Naive thymus-derived CD8-positive, alpha-beta T cell (primary cell): ENCODE results near the gene AP2A2. TPM values are rescaled to one million over a fixed set of nuclear protein-coding genes. Genes with fewer than 3 reads are reported as not detected.

Experiments used
- ATAC-seq, 2 donors: fragments of 150-1000 bp; cut with Tn5 transposase in 1 of 2; sonication (Bioruptor Pico), chemical (Tn5 transposase) in 1 of 2; 1 replicate in 1 of 2; 2 replicates in 1 of 2; pipeline ENCODE4 v1.10.0; 2021; ENCODE audit warnings: mild to moderate bottlenecking in 2 of 2, moderate library complexity in 2 of 2
- POLR2A ChIA-PET: fragments of 350-600 bp; sonication (Branson Sonifier 250); formaldehyde crosslinking; loops from one replicate; lab custom pipeline; 2021; ENCODE audit warnings: antibody characterized with exemption; lab: Charles Lee
- DNase-seq, 10 donors: peaks; one replicate each; pipeline versions ENCODE4 v3.0.0 to v3.0.0-alpha.2; 2020 to 2022
- H3K27ac Mint-ChIP-seq, 10 donors: one replicate each; pipeline ENCODE4 v1.8.0; 2020 to 2022; ENCODE audit warnings: mild to moderate bottlenecking in 10 of 10, mixed read lengths in 10 of 10, moderate library complexity in 4 of 10, inconsistent platforms in 1 of 10
- H3K27me3 Mint-ChIP-seq, 5 donors: one replicate each; pipeline ENCODE4 v1.8.0; 2021 to 2022; ENCODE audit warnings: mixed read lengths in 5 of 5
- H3K36me3 Mint-ChIP-seq, 3 donors: one replicate each; pipeline ENCODE4 v1.8.0; 2020 to 2022; ENCODE audit warnings: mixed read lengths in 3 of 3, mild to moderate bottlenecking in 2 of 3, inconsistent platforms in 1 of 3
- H3K4me1 Mint-ChIP-seq, 4 donors: one replicate each; pipeline ENCODE4 v1.8.0; 2021 to 2022; ENCODE audit warnings: mixed read lengths in 4 of 4
- H3K4me3 Mint-ChIP-seq, 10 donors: one replicate each; pipeline ENCODE4 v1.8.0; 2020 to 2022; ENCODE audit warnings: mild to moderate bottlenecking in 10 of 10, mixed read lengths in 10 of 10, moderate library complexity in 6 of 10, inconsistent platforms in 1 of 10
- H3K9me3 Mint-ChIP-seq, 9 donors: one replicate each; pipeline ENCODE4 v1.8.0; 2020 to 2022; ENCODE audit warnings: mixed read lengths in 9 of 9, mild to moderate bottlenecking in 3 of 9, inconsistent platforms in 1 of 9, moderate library complexity in 1 of 9
- polyA plus RNA-seq, 3 donors: library from polyadenylated mRNA; unstranded; fragments of 300-500 nt; fragmentation: Illumina TruSeq; gene quantifications; one replicate each; pipeline ENCODE4 v1.2.3, GENCODE V29; 2021
- total RNA-seq, 8 experiments: library from RNA in 2 of 8; stranded (reverse) in 2 of 8; gene quantifications; one replicate each; pipeline ENCODE4 v1.2.3 and lab custom pipeline; 2021 to 2026

The AP2A2 gene
- total and polyA plus RNA-seq, 5 experiments from 2014 or later: 8.2 to 80.8 (median 13.9) TPM

DNA sequence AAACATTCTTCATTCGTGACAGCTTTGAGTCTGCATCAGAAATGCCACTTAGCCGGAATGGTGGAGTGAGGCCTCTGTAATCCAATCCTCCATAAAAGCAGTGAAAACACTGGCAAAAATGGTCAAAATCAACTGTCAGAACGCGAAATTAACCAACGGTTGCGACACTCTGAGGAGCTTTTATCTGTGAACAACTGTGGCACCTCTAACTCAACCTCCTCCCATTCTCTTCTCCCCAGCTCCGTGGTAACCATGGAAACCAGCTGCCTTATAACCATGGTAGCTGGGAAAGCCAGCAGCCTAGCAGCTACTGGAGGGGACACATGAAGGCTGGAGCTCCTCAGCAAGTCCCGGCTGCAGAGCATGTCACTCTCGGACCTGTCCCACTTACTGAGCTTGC lies 20.3 kb downstream of the AP2A2 start:
- DNase-seq (no peak), ATAC-seq (no peak)
- POLR2A ChIA-PET: no interaction called here
- Mint-ChIP-seq H3K4me3 (no peak overlapping the region), H3K27ac (no peak overlapping the region), H3K4me1 (peaks cover 15 to 40% (median 25%) of the 10 kb centered on the region in 4 donors), H3K36me3 (peaks cover 6 to 78% (median 28%) of the 10 kb centered on the region in 3 donors), H3K9me3 (peaks cover 0 to 15% (median 5%) of the 10 kb centered on the region in 9 donors), H3K27me3 (no peaks in the 10 kb centered on the region)

DNA sequence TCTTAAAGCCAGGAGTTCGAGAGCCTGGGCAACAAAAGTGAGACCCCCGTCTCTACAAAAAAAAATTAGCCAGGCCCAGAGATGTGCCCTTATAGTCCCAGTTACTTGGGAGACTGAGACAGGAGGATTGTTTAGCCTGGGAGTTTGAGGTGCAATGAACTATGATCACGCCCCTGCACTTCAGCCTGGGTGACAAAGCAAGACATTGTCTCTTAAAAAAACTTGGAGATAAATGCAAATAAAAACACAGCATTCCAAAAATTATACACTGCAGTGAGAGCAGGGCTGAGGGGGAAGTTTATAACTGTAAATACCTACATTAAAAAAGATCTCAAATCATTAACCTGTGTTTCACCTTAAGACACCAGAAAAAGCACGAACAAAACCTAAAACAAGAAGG lies 22.1 kb downstream of the AP2A2 start:
- ATAC-seq (no peak), DNase-seq (no peak)
- POLR2A ChIA-PET: no interaction called here
- no peak overlapping the region for H3K4me3 Mint-ChIP-seq
- peaks cover 6 to 69% (median 28%) of the 10 kb centered on the region in 3 donors for H3K36me3 Mint-ChIP-seq
- H3K27ac Mint-ChIP-seq: no peak overlapping the region
- H3K4me1 Mint-ChIP-seq: peaks cover 14 to 40% (median 26%) of the 10 kb centered on the region in 4 donors
- peaks cover 0 to 15% (median 5%) of the 10 kb centered on the region in 9 donors for H3K9me3 Mint-ChIP-seq
- H3K27me3 Mint-ChIP-seq: no peaks in the 10 kb centered on the region

DNA sequence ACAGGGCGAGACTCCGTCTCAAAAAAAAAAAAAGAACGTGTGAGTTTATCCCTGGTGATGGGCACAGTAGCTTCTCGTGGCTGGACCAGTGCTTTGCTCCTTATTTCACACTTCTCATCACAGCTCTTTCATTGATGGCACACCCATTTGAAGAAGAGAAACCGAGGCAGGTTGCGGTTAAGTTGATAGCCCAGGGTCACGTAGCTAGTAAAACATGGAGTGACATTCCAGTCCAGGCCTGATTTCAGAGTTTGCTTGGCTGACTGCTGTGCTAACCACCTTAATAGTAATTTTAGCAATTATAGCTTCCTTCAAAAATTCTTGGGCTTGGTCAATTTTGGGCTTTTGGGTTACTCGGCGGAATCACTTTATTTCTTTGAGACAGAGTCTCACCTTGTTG lies 25.8 kb downstream of the AP2A2 start:
- no peaks in the 10 kb centered on the region for H3K27me3 Mint-ChIP-seq
- peaks cover 0 to 49% (median 25%) of the 10 kb centered on the region in 3 donors for H3K36me3 Mint-ChIP-seq
- peaks cover 21 to 50% (median 41%) of the 10 kb centered on the region in 4 donors for H3K4me1 Mint-ChIP-seq
- H3K27ac Mint-ChIP-seq: peak overlapping the region in 1 of 10 donors; percentile 11
- H3K9me3 Mint-ChIP-seq: peaks cover 0 to 15% (median 5%) of the 10 kb centered on the region in 9 donors
- no peak for ATAC-seq
- no peak for DNase-seq
- POLR2A ChIA-PET: no interaction called here
- H3K4me3 Mint-ChIP-seq: no peak overlapping the region

DNA sequence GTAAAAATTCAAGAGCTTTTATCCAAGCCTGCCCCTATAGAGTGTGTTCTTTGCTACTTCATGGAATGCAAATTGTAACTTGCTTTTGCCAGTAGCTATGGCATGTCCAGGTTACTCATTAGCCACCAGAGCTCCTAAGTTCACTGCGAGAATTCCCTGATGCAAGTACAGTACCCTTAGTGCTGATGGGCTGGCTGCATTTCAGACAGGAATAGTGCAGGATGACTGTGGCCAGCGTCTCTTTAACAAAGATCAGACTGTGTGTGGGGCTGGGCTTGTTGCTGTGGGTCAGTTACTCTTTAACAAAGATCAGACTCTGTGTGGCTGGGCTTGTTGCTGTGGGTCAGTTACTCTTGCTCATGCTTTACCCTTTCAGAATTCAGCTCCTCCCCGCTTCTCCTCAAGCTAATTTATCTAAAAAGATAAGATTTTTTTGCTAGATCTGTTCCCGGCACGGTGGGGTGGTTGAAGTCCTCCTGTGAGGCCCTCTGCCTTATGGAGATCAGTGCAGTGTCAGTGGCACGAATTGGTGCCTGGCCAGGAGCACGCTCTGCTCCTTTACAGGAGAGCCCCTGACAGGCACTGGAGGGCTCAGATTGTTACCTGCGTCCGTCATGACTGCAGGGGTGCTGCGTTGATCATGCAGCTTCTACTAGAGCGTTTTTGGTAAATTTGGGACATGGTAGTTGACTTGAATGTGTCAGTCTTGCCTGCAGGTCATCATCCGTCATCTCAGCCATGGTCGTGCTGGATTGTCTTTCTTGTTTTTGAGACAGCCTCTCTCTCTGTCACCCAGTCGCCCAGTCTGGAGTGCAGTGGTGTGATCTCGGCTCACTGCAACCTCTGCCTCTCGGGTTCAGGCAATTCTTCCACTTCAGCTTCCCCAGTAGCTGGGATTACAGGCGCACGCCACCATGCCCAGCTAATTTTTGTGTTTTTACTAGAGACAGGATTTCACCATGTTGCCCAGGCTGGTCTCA lies 27.0 kb downstream of the AP2A2 start:
- peak overlapping the region in 7 of 10 donors; percentile 16 to 82 (median 33) for H3K27ac Mint-ChIP-seq
- peak overlapping the region in 2 of 10 donors; percentile 0 to 26 for H3K4me3 Mint-ChIP-seq
- H3K9me3 Mint-ChIP-seq: peaks cover 0 to 15% (median 5%) of the 10 kb centered on the region in 9 donors
- DNase-seq (peak in 1 of 10 donors; percentile 32), ATAC-seq (no peak)
- POLR2A ChIA-PET: no interaction called here
- peaks cover 0 to 45% (median 22%) of the 10 kb centered on the region in 3 donors for H3K36me3 Mint-ChIP-seq
- H3K4me1 Mint-ChIP-seq: peaks cover 22 to 57% (median 46%) of the 10 kb centered on the region in 4 donors
- no peaks in the 10 kb centered on the region for H3K27me3 Mint-ChIP-seq

DNA sequence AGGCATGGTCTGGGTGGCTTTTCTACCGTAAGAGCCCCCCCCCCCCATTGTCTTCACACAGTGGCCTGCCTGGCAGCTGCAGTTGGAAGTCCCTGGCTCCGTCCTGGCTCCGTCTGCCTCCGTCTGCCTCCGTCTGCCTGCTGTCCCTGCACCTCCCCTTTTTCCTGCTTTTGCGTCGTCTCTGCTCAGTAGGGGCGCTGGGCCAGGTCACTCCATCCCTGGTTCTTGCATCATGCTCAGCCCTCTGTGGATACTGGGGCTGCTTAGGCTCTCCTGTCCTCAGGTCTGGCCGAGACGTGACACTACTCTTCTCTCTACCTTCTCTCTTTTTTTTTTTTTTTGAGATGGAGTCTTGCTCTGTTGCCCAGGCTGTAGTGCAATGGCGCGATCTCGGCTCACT lies 27.8 kb downstream of the AP2A2 start:
- peaks cover 26 to 61% (median 51%) of the 10 kb centered on the region in 4 donors for H3K4me1 Mint-ChIP-seq
- peaks cover 0 to 14% (median 0%) of the 10 kb centered on the region in 9 donors for H3K9me3 Mint-ChIP-seq
- DNase-seq (peak in 1 of 10 donors; percentile 4), ATAC-seq (no peak)
- H3K4me3 Mint-ChIP-seq: no peak overlapping the region
- H3K36me3 Mint-ChIP-seq: peaks cover 0 to 43% (median 18%) of the 10 kb centered on the region in 3 donors
- H3K27me3 Mint-ChIP-seq: no peaks in the 10 kb centered on the region
- POLR2A ChIA-PET: no interaction called here
- H3K27ac Mint-ChIP-seq: peak overlapping the region in 3 of 10 donors; percentile 33 to 84 (median 66)

DNA sequence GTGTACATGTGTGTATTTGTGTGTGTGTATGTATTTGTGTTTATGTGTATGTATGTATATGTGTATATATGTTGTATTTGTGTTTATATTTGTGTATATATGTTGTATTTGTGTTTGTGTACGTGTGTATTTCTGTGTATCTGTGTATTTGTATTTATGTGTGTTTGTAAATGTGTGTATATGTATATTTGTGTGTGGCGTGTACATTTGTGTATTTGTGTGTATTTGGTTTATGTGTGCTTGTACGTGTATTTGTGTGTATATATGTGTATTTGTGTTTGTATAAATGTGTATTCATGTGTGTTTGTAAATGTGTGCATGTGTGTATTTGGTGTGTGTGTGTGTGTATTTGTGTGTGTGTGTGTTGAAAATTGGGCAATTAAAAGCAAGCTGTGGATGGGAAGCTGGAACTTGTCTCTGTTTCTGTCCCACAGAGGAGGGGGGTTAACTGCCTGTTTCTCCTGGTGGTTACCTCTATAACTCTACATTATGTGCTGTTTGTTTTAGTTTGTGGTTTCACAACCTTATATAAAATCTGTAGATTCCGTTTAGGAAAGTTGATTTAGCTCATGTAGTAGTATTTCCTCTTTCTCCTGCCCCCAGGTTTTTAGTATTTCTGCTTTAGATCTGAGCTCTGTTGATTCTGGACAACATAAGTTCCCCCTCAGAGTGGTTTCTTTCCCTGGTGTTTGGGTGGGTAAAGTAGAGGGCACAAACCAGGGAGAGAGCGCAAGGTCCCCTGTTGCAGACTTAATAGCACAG lies 28.9 kb downstream of the AP2A2 start:
- H3K27me3 Mint-ChIP-seq: no peaks in the 10 kb centered on the region
- POLR2A ChIA-PET: interaction anchor here (0.6 kb wide), 1 partner anchor 97 kb away, joined by 3 read pairs; no protein-coding TSS in a partner anchor
- peaks cover 0 to 5% (median 0%) of the 10 kb centered on the region in 9 donors for H3K9me3 Mint-ChIP-seq
- no peak for ATAC-seq
- peak overlapping the region; percentile 21 to 88 (median 74) for H3K27ac Mint-ChIP-seq
- DNase-seq: no peak
- peaks cover 0 to 49% (median 10%) of the 10 kb centered on the region in 3 donors for H3K36me3 Mint-ChIP-seq
- H3K4me3 Mint-ChIP-seq: peak overlapping the region in 2 of 10 donors; percentile 3 to 68
- H3K4me1 Mint-ChIP-seq: peaks cover 26 to 62% (median 52%) of the 10 kb centered on the region in 4 donors

DNA sequence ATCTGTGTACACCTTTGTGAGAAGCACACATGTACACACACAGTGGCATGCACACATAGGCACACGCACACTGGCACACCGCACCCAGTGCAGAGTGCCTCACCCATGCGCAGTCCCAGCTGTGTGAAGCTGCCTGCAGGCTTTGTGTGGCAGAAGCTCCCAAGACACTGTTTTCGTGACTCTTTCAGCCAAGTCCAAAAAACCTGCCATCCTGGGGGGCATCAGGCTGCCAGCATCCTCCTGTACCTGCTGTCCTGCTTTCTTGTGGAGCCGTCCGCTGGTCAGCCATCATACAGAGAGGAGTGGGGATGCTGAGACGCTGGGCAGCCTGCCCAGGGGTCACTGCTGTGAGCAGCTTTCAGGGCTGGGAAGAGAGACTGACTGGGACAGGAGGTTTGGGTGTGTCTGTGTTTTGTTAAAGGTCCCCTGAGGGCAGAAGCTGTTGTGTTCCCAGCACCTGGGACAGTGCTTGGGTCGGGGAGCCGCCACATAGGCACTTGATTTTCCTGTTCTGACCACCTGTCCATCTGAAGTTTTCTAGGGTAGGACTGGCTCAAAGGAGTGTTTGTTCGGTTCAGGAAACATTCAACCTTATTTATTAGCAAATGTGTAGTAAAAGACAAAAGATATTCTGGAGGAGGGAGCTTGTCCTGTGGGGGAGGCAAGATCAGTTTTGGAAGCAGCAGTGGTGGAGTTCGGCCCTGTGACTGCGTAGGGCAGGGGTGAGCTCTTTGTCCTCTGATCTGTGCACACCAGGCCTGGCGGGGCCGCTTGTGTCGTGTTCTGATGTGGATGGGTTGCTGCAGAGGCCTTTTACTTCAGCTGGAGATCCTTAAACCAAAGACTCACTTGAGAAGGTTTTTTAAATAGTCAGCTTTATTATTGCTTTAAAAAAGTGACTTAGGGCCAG lies 29.7 kb downstream of the AP2A2 start:
- POLR2A ChIA-PET: no interaction called here
- Mint-ChIP-seq H3K9me3 (no peaks in the 10 kb centered on the region), H3K27ac (peak overlapping the region; percentile 21 to 84 (median 69)), H3K4me3 (no peak overlapping the region), H3K36me3 (peaks cover 0 to 49% (median 3%) of the 10 kb centered on the region in 3 donors), H3K27me3 (no peaks in the 10 kb centered on the region), H3K4me1 (peaks cover 26 to 62% (median 51%) of the 10 kb centered on the region in 4 donors)
- ATAC-seq (no peak), DNase-seq (peak in 1 of 10 donors; percentile 57)

DNA sequence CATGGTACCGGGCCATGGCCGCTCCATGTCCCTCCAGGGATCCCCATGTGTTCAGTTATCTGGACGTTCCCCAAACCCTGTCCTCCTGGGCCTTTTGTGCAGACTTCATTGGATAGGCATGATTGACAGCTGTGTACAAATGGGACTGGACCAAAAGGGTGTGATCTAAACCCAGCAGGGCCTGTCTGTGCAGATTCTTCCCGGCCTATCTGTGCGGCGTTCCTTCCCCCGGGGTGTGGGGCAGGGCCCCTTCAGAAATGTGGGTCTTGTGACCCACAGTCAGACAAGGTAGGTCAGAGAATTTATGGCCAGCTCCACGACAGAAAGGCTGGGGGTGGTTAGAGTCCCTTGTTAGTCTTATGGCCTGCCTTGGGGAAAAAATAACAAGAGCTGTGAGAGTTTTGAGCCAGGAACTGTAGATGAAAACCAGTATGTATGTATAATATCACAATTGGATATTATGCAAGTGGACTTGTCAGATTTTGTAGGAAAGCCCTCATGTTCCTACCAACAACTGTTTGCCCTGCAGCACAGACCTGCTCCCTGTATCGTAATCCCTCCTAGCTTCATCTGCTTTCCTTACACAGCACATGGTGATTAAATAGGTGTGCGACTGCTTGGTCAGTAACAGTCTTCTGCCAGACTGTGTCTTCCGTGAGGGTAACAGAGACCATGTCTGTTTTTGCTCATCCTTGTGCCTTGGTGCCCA lies 31.7 kb downstream of the AP2A2 start:
- Mint-ChIP-seq H3K27ac (peak overlapping the region in 4 of 10 donors; percentile 12 to 49 (median 34)), H3K36me3 (peaks cover 0 to 59% (median 2%) of the 10 kb centered on the region in 3 donors), H3K4me1 (peaks cover 24 to 57% (median 45%) of the 10 kb centered on the region in 4 donors), H3K4me3 (no peak overlapping the region), H3K9me3 (no peaks in the 10 kb centered on the region), H3K27me3 (no peaks in the 10 kb centered on the region)
- ATAC-seq (no peak), DNase-seq (peak in 1 of 10 donors; percentile 19)
- POLR2A ChIA-PET: interaction anchor here (0.6 kb wide), 1 partner anchor 42 kb away, joined by 3 read pairs; no protein-coding TSS in a partner anchor

DNA sequence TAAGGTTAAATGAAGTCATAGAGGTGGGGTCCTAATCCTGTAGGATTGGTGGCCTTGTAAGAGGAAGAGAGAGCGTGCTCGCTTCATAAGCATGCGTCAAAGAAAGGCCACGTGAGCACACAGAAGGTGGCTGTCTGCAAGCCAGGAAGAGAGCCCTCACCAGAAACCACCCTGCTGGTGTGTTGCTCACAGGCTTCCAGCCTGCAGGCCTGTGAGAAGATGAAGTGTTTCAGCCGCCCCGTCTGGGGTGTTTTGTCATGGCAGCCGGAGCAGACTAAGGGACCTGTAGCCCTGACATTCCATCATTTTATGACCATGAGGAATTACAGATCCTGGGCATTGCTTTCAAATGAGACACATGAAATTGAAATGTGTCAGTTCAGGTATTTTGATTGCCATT lies 32.4 kb downstream of the AP2A2 start:
- POLR2A ChIA-PET: interaction anchor here (0.6 kb wide), 1 partner anchor 41 kb away, joined by 3 read pairs; no protein-coding TSS in a partner anchor
- H3K4me1 Mint-ChIP-seq: peaks cover 18 to 50% (median 39%) of the 10 kb centered on the region in 4 donors
- no peaks in the 10 kb centered on the region for H3K9me3 Mint-ChIP-seq
- no peak for ATAC-seq
- H3K27me3 Mint-ChIP-seq: no peaks in the 10 kb centered on the region
- peaks cover 0 to 64% (median 2%) of the 10 kb centered on the region in 3 donors for H3K36me3 Mint-ChIP-seq
- DNase-seq: peak in 1 of 10 donors; percentile 36
- H3K27ac Mint-ChIP-seq: peak overlapping the region in 4 of 10 donors; percentile 26 to 78 (median 51)
- no peak overlapping the region for H3K4me3 Mint-ChIP-seq

DNA sequence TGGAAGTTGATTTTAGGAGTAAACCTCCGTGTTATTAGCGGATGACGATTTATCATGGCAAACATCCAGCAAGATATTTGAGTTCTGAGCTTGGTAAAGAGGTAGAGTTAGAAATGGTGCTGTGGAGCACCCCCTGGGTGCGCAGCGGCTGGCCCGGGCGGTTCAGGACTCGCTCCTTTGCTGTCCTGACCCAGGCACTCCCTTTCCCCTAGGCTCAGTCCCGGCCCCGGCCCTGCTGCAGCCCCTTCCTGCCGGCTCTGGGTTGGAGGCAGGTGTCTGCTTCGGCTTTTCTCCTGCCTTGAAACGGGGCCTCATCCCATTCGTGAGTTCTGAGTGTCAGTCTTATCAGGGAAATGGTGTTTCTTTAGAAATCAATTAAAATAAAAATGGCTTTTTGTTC lies 33.4 kb downstream of the AP2A2 start:
- POLR2A ChIA-PET: no interaction called here
- no peak for ATAC-seq
- no peak overlapping the region for H3K4me3 Mint-ChIP-seq
- H3K27me3 Mint-ChIP-seq: no peaks in the 10 kb centered on the region
- peak overlapping the region in 3 of 10 donors; percentile 28 to 80 (median 29) for H3K27ac Mint-ChIP-seq
- no peaks in the 10 kb centered on the region for H3K9me3 Mint-ChIP-seq
- peaks cover 0 to 71% (median 5%) of the 10 kb centered on the region in 3 donors for H3K36me3 Mint-ChIP-seq
- peaks cover 19 to 44% (median 31%) of the 10 kb centered on the region in 4 donors for H3K4me1 Mint-ChIP-seq
- DNase-seq: peak in 1 of 10 donors; percentile 30

DNA sequence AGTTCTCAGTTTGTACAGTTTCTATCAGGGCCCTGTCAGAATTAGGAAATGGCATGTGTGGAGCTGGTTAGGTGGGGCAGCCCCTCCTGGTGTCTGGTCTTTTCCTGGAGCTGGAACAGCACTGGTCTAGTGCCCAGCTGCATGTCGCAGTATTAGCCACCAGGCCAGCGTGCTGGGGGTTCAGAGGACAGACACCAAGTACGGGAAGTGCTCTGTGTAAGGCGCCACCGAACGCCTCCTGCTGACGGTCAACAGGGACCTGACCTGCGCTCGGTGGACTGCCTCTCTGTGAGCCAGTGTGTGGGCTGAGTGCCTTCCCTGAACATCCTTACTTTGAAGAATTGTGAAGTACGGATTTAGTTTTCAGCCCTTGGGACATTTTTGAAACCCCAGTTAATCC lies 33.9 kb downstream of the AP2A2 start:
- Mint-ChIP-seq H3K36me3 (peaks cover 0 to 68% (median 5%) of the 10 kb centered on the region in 3 donors), H3K27me3 (no peaks in the 10 kb centered on the region), H3K9me3 (no peaks in the 10 kb centered on the region), H3K4me1 (peaks cover 14 to 44% (median 27%) of the 10 kb centered on the region in 4 donors), H3K4me3 (no peak overlapping the region), H3K27ac (no peak overlapping the region)
- ATAC-seq: no peak
- peak in 1 of 10 donors; percentile 21 for DNase-seq
- POLR2A ChIA-PET: no interaction called here
